GM18861 (cell line): ENCODE results near the gene ADD2.

Experiments
- ATAC-seq: cut with Tn5 transposase; IDR thresholded peaks from one replicate; pipeline ENCODE4 v1.9.1; 2021; ENCODE audit not compliant: unreplicated experiment

ADD2 gene

DNA sequence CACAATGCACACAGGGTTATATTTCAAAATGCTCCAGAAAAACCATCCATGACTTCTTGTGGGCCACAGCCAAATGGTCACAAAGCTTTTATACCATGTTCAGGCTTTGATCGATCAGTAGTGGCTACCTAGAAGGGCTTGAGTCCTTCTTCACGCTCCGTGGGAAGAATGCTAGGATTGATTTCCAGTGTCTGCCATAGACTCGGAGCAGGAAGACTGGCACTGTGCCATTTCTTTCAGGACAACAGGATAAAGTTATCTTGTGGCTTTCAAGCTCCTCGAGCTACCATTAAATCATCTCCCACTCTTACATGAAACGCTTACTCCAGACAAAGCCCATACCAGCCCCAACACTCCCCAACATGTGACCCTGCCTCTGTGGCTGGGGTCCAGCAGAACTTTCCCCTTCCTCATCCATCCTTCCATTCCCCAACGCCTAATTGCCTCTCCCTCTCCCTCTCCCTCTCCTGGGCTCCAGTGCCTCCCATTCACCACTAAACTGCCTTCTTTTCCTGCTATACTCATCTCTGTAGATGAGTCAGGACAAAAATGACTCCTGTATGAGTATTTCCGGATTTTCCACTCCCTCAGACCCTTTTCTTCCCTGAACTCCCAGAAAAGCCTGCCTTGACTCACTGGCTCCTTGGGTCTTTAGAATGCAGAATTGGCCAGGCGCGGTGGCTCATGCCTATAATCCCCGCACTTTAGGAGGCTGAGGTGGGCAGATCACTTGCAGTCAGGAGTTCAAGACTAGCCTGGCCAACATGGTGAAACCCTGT is 40.9 kb downstream of the ADD2 start:
- ATAC-seq: no peak

DNA sequence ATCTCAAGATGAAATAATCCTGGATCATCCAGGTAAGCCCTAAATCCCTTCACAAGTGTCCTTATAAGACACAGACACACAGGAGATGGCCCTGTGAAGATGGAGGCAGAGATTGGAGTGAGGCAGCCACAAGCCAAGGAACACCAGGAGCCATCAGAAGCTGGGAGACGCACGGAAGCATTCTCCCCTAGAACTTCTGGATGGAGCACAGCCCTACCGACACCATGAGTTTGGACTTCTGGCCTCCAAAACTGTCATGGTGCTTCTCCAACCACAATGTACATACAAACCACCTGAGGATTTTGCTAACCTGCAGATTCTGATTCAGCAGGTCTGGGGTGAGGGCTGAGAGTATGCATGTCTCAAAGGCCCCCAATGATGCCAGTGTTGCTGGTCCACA is 42.5 kb downstream of the ADD2 start:
- no peak for ATAC-seq

DNA sequence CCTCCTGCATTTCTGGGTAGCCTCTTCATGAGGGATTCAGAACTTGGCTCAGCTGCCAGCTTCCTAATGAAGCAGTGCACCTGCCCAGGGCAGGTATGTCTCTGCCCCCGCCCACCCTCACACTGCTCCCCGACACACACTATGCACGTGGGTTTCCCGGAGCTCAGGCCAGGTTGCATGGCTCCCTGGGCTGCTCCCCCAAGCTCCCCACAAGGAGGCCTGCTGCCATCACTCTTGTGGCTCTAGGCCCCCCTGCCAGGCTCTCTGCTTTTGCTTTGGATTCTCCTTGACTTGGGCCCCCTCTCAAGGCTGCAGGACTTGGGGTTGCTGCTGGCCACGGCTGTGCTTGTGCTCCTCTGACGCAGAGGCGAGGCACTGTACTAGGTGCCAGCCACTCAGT is 43.6 kb downstream of the ADD2 start:
- no peak for ATAC-seq

DNA sequence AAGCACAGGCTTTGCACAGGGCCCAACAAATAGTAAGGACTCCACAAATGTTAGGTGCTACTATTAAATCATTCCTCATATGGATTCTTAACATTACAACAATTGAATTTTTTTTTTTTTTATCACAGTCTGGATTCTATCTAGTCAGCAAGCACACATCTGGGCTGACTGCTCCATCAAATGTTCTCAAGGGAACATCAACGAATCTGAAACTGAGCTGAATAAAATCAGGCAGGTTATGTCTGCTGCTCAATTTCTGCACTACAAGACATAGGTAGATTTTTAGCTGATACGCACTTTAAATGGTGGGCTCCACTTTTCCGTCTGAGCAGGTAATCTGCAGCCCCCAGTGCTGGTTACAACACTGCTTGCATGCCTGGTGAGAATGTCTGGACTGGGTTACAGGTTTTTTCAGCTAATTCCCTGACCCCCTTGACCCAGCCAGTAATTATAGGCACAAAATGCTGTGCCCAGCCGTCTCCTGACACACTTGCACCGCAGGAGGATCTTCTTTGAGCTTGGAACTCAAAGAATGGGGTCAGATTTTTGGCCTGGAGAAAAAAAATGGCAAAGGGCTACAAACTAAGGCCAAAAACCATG is 44.6 kb downstream of the ADD2 start:
- no peak for ATAC-seq

DNA sequence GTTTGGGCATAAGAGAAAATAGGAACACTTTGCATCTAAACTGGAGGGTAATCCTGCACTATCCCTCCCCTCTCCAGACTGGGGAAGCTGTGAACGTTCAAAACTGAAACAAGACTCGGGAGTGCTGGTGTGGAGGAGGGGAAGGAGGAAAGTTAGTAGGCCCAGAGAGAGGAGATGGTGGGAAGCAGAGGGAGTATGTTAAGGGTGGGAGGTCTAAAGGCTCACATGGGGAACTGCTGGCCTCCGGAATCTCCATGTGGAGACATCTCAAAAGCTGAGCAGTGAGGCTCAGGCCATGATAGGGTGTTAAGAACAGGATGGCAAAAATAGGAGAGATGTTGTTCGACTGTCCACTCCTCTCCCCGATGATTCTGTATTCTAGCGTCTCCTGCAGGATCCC is 47.9 kb downstream of the ADD2 start:
- ATAC-seq: no peak

DNA sequence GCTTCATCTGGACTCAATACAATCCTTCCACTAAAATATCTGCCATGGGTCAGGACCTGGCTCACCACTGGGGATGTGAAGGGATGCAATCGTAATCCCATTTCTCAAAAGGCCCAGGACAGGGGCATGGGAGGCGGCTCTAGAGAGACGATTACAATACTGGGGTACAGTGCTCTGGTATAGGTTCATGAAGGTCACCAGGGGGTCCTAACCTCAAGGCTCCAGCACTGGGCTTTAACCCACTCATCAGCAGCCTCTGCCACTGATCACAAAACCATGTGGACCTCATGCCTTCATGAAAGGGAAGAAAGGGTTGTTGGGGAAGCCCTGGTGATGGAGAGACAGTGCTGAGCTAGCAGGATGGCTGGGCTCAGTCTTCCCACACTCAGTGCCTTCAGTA is 48.8 kb downstream of the ADD2 start:
- no peak for ATAC-seq

DNA sequence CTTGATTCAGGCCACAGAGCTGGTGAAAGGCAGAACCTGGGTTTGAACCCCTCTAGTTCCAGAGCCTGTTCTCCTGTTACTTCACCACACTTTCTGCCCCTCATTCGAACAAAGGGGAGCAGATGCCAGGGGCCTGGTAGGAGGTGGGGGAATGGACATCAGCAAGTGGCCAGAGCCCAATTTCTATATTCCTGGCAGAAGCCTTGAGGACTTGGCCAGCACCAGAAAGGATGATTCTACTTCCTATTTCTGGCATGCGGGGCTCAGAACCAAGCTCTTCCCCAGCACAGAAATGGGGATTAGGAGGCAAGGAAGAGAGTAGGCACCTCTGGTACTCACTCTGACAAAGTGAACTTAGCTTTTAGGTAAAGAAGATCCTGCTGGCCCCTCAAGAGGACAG is 49.3 kb downstream of the ADD2 start:
- ATAC-seq: no peak

DNA sequence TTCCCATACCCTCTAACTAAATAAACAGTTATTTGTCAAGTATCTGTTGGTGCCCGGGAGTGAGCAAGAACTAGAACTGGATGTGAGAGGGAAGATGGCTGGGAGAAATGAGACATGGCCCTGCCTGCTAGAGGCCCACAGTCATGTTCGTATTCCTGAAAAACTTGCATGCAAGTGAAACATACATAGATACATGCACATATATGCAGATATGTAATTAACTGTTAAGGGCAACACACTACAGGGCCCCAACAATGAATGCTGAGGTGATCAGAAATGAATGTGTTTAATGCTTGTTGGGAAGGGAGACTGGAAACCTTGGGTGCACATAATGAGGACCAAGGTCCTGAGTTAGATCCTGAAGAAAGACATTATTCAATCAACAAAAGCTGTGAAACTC is 49.8 kb downstream of the ADD2 start:
- ATAC-seq: no peak

DNA sequence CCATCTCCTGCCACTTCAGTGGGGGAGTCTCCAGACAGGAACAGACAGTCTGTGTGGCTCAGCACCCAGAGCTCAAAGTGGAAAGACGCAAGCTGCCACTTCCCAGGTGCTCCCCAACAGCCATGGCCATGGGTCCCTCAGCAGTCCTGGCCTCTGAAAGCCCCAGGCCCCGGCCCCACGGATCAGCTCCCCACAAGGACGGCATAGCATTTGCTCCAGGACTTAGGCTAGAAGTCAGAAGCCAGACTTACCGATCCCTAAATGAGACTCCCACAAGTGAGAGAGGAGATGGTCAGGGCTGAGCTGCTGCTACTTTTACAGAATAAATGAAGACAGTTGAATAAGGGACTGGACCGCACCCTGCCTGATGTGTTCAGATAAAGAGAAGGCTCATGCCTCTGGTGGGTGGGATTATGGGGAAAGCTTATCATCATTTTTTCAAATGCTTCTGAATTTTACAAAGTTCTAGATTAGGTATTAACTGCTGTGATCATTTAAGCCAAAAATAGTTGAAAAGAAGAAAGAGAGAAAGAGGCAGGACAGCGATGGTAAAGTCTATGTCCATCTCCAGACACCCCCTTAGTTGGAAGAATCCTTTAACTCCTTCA is 50.5 kb downstream of the ADD2 start:
- no peak for ATAC-seq

DNA sequence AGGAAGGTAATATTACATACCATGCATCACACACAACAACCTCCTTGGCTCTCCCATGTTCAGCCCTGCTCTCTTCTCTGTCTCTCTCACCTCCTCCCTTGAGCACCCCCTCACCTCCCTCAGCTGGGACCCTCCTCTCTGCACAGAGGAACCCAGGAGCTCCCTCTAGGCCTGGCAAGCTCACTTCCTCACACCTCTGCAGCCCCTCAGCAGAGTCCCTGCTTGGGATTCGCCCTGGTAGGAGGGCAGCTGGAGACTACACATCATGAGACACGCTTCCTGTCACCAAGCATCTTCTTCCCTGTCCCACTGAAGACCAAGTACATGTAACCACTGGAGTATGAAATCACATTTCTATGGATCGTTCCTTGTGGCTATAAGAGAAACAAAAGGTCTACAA is 51.0 kb downstream of the ADD2 start:
- ATAC-seq: no peak

DNA sequence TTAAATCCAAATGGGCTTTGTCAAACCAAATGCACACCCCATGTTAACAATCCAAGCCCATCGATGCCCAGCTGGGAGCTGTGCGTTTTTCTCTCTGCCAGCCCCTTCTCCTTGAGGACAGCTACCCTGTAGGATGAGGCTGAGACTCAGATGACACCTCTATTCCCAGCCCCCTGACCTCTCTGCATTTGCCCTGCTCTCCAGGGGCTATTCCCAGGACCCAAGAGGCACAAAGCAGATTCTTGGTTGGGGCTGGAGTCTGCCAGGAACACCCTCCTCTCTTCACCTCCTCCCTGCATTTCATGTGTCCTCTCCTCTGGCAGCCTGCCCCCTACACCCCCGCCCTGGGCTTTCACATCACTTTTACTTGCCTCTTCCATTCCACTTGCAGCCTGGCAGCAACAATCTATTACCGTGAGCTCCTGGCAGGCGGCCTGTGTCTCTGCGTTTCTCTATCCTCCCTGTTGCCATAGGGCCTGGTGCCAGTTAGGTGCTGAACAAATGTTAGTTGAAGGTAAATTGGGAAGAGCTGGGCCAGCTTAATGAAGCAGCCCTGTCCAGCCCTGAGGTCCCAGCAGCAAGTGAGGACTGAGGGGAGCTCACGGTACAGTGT is 51.8 kb downstream of the ADD2 start:
- no peak for ATAC-seq

DNA sequence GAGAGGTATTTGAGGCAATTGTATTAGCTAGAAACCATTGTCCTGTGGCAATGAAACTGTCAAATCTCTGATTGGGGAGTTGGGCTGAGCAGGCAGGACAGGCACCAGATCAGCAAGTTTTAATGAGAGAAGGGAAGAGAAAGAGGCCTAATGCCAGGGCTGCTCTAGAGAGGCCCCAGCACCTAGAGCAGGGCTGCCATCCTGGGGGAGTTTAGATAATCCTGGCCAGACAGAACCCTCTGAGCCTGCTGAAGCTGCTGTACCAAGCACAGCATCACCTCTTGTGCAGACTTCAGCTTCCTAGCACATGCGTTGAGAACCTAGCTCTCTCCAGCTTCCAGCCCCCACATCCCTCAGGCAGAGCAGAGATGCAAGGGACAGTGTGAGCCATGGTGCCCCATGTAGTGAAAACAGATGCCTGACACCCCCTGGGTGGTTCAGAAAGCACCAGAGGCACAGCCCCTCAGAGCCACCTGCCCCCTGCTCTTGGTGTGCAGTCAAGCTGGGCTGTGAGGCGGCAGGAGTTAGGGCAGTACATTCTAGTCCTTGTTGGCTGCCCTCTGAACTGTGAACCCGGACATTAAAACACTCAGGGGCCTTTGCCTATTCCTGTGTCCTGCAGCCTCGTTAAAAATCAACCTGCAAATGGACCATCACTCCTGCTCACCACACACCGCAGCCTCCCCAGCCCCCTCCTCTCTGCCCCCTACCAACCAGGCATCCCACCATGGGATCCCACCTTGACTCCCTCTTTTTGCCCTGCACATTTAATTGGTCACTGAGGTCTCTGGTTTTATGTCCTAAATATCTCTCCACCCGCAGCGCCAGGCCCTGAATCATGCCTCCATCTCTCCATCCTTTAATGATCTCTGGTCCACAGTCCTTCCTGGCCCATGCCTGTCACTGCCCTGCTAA is 52.7 kb downstream of the ADD2 start:
- ATAC-seq: no peak

DNA sequence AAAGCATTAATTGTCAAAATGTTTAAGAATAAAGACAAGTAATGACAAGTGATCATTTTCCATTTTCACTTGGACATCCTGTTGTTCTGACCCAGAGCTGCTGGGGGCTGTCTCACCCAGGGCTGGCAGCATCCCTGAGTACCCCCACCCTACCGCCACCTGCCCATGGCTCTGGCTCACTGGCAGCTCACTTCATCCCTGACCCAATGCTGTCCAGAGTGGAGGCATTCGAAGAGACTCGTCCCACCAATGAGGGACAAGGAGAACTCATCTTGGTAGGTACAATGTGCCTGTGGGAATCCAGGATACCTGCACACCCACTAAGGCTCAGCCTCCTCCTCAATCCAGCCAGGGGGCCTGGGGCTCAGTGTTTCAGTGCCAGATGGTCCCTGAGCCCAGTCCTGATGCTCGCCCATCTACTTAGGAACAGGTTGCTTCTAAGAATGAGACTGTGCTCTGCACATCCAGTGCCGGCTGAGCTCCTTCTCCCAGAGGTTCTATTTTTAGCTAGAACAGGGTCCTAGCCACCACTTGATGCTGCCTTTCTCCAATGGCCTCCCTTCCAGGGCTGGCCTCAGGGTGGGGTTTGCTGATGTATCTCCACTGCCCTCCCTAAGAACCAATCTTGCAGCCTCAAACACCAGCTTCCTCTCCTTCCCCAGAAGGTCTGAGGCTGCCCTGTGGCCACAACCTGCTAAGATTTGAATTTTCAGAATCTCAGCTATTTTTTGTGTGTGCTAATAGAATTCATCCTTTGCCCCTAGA is 53.7 kb downstream of the ADD2 start:
- ATAC-seq: no peak

DNA sequence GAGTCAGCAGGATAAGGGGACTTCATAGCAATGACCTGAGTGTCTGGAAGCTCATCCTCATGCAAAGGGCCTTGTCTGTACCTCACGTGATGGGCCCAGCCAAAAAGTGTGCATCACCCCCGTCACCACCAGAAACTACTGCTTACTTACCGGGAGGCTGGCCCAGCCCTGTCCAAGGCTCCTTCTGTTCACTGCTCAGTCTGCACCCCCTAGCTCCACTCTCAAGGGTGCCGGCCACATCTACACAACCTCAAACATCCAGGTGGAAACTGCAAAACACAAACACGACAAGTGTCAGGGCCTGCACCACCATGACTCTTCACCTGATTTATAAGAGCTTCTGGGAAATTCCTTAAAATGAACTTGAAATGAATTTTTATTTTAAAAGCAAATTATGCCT is 55.1 kb downstream of the ADD2 start:
- no peak for ATAC-seq

DNA sequence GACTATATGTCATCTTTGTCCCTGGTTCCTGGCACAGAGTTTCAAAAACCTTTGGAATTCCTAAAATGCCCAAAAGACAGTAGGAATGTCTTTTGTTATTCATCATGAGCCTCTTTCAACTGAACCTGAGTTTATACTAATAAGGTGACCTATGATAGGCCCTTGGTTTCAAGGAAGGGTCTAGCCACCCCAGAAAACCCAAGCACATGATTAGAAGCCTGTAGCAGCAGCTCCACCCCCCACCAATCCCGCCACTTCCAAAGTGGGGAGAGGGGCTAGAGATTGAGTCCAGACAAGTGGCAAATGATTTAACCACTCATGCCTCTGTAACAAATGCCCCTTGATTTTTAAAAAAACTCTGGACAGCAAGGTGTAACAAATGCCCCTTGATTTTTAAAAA is 56.8 kb downstream of the ADD2 start:
- ATAC-seq: no peak

DNA sequence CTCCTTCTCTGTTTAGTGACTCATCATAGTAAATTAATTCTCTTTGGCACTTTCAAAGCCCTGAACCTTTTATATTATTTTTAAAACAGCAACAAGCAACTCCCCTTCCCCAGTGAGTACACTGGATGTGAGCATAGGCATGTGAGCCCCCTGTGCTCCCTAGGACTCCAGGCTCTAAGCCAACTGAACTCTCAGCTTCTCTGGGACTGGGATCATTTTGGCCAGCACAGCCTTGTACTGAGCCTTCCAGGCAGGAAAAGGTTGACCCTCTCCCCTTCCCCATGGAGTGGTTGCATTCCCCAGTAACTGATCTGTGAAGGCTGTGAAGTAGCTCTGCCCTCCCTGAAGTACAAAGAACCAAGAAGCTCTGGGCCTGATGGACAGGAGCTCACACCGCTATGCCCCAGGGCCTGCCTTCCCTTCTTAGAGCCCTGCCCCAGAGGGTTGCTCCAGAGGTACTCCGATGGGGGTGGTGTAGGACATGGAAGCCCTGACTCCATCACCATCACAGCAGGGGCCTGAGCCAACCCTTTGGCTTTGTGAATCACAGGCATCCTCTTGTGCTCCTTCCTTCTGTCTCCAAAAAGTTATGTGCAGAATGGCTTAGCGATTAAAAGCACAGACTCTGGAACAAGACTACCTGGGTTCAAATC is 57.8 kb downstream of the ADD2 start:
- no peak for ATAC-seq

DNA sequence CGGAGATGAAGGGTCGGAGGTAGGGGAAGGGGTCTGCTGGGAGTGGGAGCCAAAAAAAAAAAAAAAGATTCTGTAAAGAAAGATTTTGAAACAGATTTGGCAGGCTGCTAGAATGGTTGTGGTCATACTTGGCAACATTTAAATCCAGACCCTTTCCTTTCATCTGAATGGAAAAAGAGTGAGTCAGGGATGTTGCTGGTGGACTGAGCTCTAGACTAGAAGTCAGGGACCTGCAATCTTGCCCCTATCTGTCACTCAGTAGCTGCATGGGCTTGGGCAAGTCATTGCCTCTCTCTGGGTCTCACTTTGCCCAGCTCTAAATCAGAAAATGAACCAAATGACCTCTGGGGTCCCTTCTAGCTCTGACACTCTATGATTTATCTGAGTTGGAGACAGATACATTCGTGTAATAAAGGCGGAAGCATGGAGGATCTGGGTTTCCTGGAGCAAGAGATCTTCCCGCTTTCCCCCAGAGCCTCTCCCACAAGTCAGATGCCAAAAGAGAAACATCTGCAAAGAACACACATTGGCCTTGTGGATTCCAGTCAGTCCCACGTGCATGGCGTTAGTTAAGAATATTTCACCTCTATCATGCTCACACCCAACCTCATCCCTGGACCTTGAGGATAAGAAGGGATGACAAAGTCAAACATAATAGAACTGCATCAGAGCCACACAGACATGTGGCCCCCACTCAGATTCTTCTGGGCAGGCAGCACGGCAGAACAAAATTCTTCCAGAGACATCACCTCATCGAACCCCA is 58.5 kb downstream of the ADD2 start:
- no peak for ATAC-seq

DNA sequence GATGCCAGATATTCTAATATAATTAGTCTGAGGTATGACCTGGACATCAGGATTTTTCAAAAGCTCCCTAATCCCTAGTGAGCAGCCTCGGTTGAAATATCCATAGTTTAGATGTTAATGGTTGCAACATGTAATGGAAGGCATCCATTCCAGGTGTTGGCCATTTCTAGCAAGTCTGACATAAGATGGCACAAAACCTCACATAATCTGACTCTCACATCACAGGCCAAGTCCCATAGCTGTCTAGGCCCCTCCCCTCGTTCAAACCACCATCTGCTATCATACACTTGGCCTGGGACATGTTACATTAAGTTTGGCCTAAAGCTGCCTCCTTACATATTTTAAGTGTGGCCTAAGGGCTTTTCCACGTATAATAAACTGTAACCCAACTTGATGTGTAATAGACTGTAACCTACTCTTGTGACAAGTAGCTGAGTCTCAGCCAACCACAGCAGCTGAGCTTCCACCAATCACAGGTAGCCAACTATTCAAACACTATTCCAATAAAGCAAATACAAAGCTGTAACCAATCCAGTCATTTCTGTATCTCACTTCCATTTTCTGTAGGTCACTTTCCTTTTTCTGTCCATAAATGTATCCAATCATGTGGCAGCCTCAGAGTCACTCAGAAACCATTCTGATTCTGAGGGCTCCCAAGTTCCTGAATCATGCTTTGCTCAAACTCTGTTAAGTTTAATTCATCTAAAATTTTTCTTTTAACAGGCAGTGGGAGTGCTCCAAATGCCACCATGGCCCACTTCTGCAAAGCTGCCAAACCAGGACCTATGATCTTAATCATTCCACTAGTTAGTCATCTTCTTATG is 59.4 kb downstream of the ADD2 start:
- no peak for ATAC-seq
